B cell (primary cell): ENCODE measurements around the gene NKD2. TPM values are rescaled to one million over a fixed set of nuclear protein-coding genes. Genes with fewer than 3 reads are reported as not detected.

Experiments
- ATAC-seq: fragments of 200-7000 bp; cut with Tn5 transposase; one replicate; pipeline ENCODE4 v1.10.0; 2021; ENCODE audit warnings: low read depth, mild to moderate bottlenecking, moderate number of reproducible peaks, moderate library complexity
- CTCF ChIA-PET: fragments of 350-600 bp; sonication (Branson Sonifier 250); formaldehyde crosslinking; loops from one replicate; lab custom pipeline; 2021; ENCODE audit warnings: antibody characterized with exemption, inconsistent platforms; lab: Charles Lee
- POLR2A ChIA-PET: fragments of 350-600 bp; sonication (Branson Sonifier 250); formaldehyde crosslinking; loops from one replicate; lab custom pipeline; 2021; ENCODE audit warnings: antibody characterized with exemption; lab: Charles Lee
- DNase-seq: peaks from one replicate; pipeline ENCODE4 v3.0.0; 2013
- H2AFZ ChIP-seq: 2 replicates; pipeline ENCODE4 v1.6.1; 2012; ENCODE audit warnings: mild to moderate bottlenecking, low read depth, low read length; ENCODE audit not compliant: insufficient read depth, poor library complexity, severe bottlenecking
- H3K27ac ChIP-seq, 2 donors: 1 replicate in 1 of 2; 2 replicates in 1 of 2; pipeline ENCODE4 v1.5.1; 2012 to 2013; ENCODE audit warnings: low read length in 2 of 2, mild to moderate bottlenecking in 2 of 2, moderate library complexity in 1 of 2
- H3K27me3 ChIP-seq, 4 experiments: fragments of 200-600 bp in 1 of 4; sonication (generic) in 1 of 4; replicated peaks in 1 of 4; 1 replicate in 2 of 4; 2 replicates in 2 of 4; pipeline versions ENCODE4 v1.6.1 to v1.7.0; 2013 to 2016; ENCODE audit warnings: low read length in 3 of 4, mild to moderate bottlenecking in 2 of 4, mixed read lengths in 1 of 4, moderate library complexity in 1 of 4; ENCODE audit not compliant: insufficient read depth in 4 of 4, control insufficient read depth in 3 of 4; ENCODE audit errors: control extremely low read depth in 1 of 4
- H3K36me3 ChIP-seq, 2 experiments: replicated peaks in 1 of 2; 1 replicate in 1 of 2; 2 replicates in 1 of 2; pipeline versions ENCODE4 v1.6.1 to v1.7.1; 2013; ENCODE audit warnings: low read length in 1 of 2; ENCODE audit not compliant: insufficient read depth in 2 of 2, control insufficient read depth in 1 of 2; ENCODE audit errors: control extremely low read depth in 1 of 2, extremely low read depth in 1 of 2
- H3K4me1 ChIP-seq, 2 donors: fragments of 200-600 bp in 1 of 2; sonication (generic) in 1 of 2; 1 replicate in 1 of 2; 2 replicates in 1 of 2; pipeline versions ENCODE4 v1.5.1 to v1.6.1; 2013 to 2017; ENCODE audit warnings: low read length in 2 of 2; ENCODE audit not compliant: control insufficient read depth in 2 of 2, insufficient read depth in 2 of 2
- H3K4me2 ChIP-seq: replicated peaks from 2 replicates; pipeline ENCODE3; 2012; ENCODE audit warnings: mild to moderate bottlenecking, low read depth, low read length; ENCODE audit not compliant: poor library complexity, severe bottlenecking
- H3K4me3 ChIP-seq, 5 experiments: fragments of 200-600 bp in 1 of 5; sonication (generic) in 1 of 5; 1 replicate in 3 of 5; 2 replicates in 2 of 5; pipeline versions ENCODE4 v1.5.1 to v1.7.0; 2011 to 2016; ENCODE audit warnings: low read length in 4 of 5, mild to moderate bottlenecking in 4 of 5, low read depth in 2 of 5, control low read depth in 1 of 5, moderate library complexity in 1 of 5; ENCODE audit not compliant: insufficient read depth in 1 of 5; ENCODE audit errors: control extremely low read depth in 1 of 5, extremely low read depth in 1 of 5
- H3K79me2 ChIP-seq: fragments of 200-600 bp; sonication (generic); one replicate; pipeline ENCODE4 v1.6.0; 2016; ENCODE audit warnings: low read length; ENCODE audit not compliant: control insufficient read depth, insufficient read depth
- H3K9ac ChIP-seq: fragments of 200-600 bp; sonication (generic); 2 replicates; pipeline ENCODE4 v1.6.1; 2017; ENCODE audit warnings: mild to moderate bottlenecking, low read length, moderate library complexity
- H3K9me3 ChIP-seq, 3 donors: one replicate each; pipeline versions ENCODE4 v1.6.1 to v1.7.1; 2013; ENCODE audit warnings: low read length in 2 of 3; ENCODE audit not compliant: control insufficient read depth in 2 of 3, insufficient read depth in 1 of 3; ENCODE audit errors: control extremely low read depth in 1 of 3
- H4K20me1 ChIP-seq: 2 replicates; pipeline ENCODE4 v1.6.0; 2012; ENCODE audit warnings: mild to moderate bottlenecking, low read length; ENCODE audit not compliant: insufficient read depth, control insufficient read depth, poor library complexity, severe bottlenecking
- H3K27ac Mint-ChIP-seq: one replicate; pipeline ENCODE4 v1.8.0; 2021; ENCODE audit warnings: mixed read lengths
- H3K27me3 Mint-ChIP-seq: one replicate; pipeline ENCODE4 v1.8.0; 2021; ENCODE audit warnings: mixed read lengths
- H3K4me1 Mint-ChIP-seq: one replicate; pipeline ENCODE4 v1.8.0; 2021; ENCODE audit warnings: mixed read lengths
- H3K4me3 Mint-ChIP-seq: one replicate; pipeline ENCODE4 v1.8.0; 2021; ENCODE audit warnings: mixed read lengths
- H3K9me3 Mint-ChIP-seq: one replicate; pipeline ENCODE4 v1.8.0; 2022; ENCODE audit warnings: mixed read lengths; ENCODE audit not compliant: insufficient read depth
- EZH2 ChIP-seq: IDR thresholded peaks from 2 replicates; pipeline ENCODE4 v1.6.1; 2012; ENCODE audit warnings: borderline replicate concordance, low read depth, mild to moderate bottlenecking, moderate library complexity, low read length; ENCODE audit not compliant: insufficient read depth, poor library complexity, severe bottlenecking
- WGBS: methylation state at CpG from one replicate; pipeline ENCODE4 v1.1.5; 2013; ENCODE audit warnings: missing lambda C conversion rate; ENCODE audit not compliant: insufficient coverage; 5-methylcytosine and 5-hydroxymethylcytosine counted together
- intact Hi-C: fragments of 100-400 bp; cut with micrococcal nuclease; formaldehyde crosslinking; loops from one replicate; pipeline ENCODE4 v1.10.0; 2022
- polyA plus RNA-seq: library from polyadenylated mRNA; depleted of rRNA; stranded (reverse); fragments of >200 nt; gene quantifications from 2 replicates; pipeline ENCODE4 v1.2.3, GENCODE V29; 2012
- total RNA-seq, 2 donors: library from RNA; stranded (reverse); fragments of 120-200 nt in 1 of 2; gene quantifications; 1 replicate in 1 of 2; 2 replicates in 1 of 2; pipeline versions ENCODE4 v1.2.3 to v1.2.4, GENCODE V29; 2013 to 2022
- TF ChIP-seq, protein P1 (sequence below): fragments of 200-600 bp; IDR thresholded peaks from one replicate; pipeline ENCODE4 v1.8.0; 2022; ENCODE audit warnings: antibody characterized with exemption, mild to moderate bottlenecking

Gene NKD2
- total and polyA plus RNA-seq, 2 donors (not counting 1 experiment from before 2014, with no cell fraction given), result 0.12 to 0.34 TPM

DNA sequence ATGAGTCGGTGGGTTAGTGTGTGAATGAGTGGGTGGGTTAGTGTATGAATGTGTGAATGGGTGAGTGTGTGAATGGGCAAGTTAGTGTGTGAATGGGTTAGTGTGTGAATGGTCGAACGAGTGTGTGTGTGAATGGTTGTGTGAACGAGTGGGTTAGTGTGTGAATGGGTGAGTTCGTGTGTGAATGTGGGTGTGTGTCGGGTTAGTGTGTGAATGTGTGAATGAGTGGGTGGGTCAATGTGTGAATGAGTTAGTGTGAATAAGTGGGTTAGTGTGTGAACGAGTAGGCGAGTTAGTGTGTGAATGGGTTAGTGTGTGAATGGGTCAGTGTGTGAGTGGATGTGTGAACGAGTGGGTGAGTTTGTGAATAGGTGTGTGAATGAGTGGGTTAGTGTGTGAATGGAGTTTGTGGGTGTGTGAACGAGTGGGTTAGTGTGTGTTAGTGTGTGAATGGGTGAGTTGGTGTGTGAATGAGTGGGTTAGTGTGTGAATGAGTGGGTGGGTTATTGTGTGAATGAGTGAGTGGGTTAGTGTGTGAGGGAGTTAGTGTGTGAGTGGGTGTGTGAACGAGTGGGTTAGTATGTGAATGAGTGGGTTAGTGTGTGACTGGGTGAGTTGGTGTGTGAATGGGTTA, 38.8 kb downstream of the NKD2 start:
- no peaks in the 10 kb centered on the region for H3K79me2 ChIP-seq
- H3K36me3 ChIP-seq, result peaks cover 0 to 3% of the 10 kb centered on the region in 2 experiments
- Mint-ChIP-seq H3K4me1 (no peaks in the 10 kb centered on the region), H3K27me3 (no peaks in the 10 kb centered on the region), H3K27ac (no peak overlapping the region), H3K9me3 (peaks cover 25% of the 10 kb centered on the region), H3K4me3 (no peak overlapping the region)
- no peak overlapping the region for H3K4me3 ChIP-seq
- H3K27ac ChIP-seq, result no peak overlapping the region
- 90% methylated on average over 11 of the region's 11 CpGs for WGBS
- no peak overlapping the region for H3K9ac ChIP-seq
- H3K4me1 ChIP-seq, result no peaks in the 10 kb centered on the region
- no peak overlapping the region for H3K4me2 ChIP-seq
- no peaks in the 10 kb centered on the region for H3K27me3 ChIP-seq
- no peak overlapping the region for H2AFZ ChIP-seq
- DNase-seq (no peak), ATAC-seq (no peak)
- ChIA-PET CTCF (no interaction called here), POLR2A (no interaction called here)
- intact Hi-C loops, result no loop called here
- TF ChIP-seq EZH2, result no peak
- TF ChIP-seq, protein P1, sequence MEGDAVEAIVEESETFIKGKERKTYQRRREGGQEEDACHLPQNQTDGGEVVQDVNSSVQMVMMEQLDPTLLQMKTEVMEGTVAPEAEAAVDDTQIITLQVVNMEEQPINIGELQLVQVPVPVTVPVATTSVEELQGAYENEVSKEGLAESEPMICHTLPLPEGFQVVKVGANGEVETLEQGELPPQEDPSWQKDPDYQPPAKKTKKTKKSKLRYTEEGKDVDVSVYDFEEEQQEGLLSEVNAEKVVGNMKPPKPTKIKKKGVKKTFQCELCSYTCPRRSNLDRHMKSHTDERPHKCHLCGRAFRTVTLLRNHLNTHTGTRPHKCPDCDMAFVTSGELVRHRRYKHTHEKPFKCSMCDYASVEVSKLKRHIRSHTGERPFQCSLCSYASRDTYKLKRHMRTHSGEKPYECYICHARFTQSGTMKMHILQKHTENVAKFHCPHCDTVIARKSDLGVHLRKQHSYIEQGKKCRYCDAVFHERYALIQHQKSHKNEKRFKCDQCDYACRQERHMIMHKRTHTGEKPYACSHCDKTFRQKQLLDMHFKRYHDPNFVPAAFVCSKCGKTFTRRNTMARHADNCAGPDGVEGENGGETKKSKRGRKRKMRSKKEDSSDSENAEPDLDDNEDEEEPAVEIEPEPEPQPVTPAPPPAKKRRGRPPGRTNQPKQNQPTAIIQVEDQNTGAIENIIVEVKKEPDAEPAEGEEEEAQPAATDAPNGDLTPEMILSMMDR, result no peak
- no peaks in the 10 kb centered on the region for H3K9me3 ChIP-seq
- no peaks in the 10 kb centered on the region for H4K20me1 ChIP-seq

DNA sequence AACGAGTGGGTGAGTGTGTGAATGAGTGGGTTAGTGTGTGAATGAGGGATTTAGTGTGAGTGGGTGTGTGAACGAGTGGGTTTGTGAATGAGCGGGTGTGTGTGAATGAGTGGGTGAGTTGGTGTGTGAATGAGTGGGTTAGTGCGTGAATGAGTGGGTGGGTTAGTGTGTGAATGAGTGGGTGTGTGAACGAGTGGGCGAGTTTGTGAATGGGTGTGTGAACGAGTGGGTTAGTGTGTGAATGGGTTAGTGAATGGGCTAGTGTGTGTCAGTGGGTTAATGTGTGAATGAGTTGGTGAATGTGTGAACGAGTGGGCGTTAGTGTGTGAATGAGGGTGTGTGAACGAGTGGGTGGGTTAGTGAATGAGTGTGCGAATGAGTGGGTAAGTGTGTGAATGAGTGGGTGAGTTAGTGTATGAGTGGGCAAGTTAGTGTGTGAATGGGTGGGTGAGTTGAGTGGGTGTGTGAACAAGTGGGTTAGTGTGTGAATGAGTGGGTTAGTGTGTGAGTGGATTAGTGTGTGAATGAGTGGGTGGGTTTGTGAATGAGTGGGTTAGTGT, 39.6 kb downstream of the NKD2 start:
- no peak overlapping the region for H3K4me3 Mint-ChIP-seq
- WGBS, result 87% methylated on average over 10 of the region's 11 CpGs
- peaks cover 18% of the 10 kb centered on the region for H3K9me3 Mint-ChIP-seq
- H2AFZ ChIP-seq, result no peak overlapping the region
- no peaks in the 10 kb centered on the region for H3K79me2 ChIP-seq
- H3K27me3 ChIP-seq, result no peaks in the 10 kb centered on the region
- H3K4me3 ChIP-seq, result no peak overlapping the region
- H3K9ac ChIP-seq, result no peak overlapping the region
- no peak for TF ChIP-seq EZH2
- TF ChIP-seq, protein P1, result no peak
- H3K27me3 Mint-ChIP-seq, result no peaks in the 10 kb centered on the region
- H3K4me1 Mint-ChIP-seq, result no peaks in the 10 kb centered on the region
- no peaks in the 10 kb centered on the region for H3K4me1 ChIP-seq
- POLR2A ChIA-PET, result no interaction called here
- H3K36me3 ChIP-seq, result peaks cover 0 to 3% of the 10 kb centered on the region in 2 experiments
- H3K27ac Mint-ChIP-seq, result no peak overlapping the region
- no peaks in the 10 kb centered on the region for H4K20me1 ChIP-seq
- no peaks in the 10 kb centered on the region for H3K9me3 ChIP-seq
- DNase-seq (no peak), ATAC-seq (no peak)
- intact Hi-C loops, result no loop called here
- CTCF ChIA-PET, result no interaction called here
- no peak overlapping the region for H3K4me2 ChIP-seq
- H3K27ac ChIP-seq, result no peak overlapping the region
